ENCODE results near the gene EPOP.

DNA sequence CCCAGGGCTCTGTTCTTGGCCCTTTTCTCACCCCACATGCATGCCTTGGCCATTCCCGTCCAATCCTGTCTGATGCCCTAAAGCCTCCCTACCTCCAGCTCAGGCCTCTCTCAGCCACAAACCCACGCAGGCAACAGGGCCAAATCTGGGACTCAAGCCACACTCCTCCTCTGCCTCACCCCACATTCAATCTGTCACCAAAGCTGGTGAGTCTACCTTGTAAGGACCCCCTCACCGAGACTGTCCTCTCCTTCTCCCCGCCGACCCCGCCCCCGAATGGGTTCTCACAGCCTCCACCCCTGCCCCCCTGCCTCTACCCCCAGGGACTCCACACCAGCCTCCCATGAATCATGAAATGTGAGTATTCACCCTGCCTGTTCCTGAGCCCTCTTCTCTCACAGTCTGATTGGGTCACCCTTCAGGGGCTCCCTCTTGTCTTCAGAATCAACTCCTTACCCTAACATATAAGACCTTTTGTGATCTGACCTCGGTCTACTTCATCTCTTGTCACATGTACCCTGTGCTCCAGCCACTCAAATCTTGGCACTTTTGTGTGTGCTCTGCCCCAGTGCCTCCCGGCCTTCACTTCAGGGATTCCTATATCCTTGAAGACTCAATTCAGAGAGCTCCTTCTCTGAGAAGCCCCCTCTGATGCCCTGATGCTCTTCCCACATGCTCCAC, 10.7 kb downstream of the EPOP start:
- TF ChIP-seq RNF2 (IDR thresholded peaks at IDR 0.05; ENCODE audit: borderline replicate concordance, low read depth, low read length, missing control alignments, poor library complexity, severe bottlenecking): no peak
- no peak for TF ChIP-seq YY1 (IDR thresholded peaks at IDR 0.05; ENCODE audit: low read depth, low read length)
- no peak for TF ChIP-seq POLR2A (IDR thresholded peaks at IDR 0.05; ENCODE audit: control extremely low read depth in 1 of 2, low read depth in 2 of 2, low read length in 2 of 2)
- TF ChIP-seq, protein P1, sequence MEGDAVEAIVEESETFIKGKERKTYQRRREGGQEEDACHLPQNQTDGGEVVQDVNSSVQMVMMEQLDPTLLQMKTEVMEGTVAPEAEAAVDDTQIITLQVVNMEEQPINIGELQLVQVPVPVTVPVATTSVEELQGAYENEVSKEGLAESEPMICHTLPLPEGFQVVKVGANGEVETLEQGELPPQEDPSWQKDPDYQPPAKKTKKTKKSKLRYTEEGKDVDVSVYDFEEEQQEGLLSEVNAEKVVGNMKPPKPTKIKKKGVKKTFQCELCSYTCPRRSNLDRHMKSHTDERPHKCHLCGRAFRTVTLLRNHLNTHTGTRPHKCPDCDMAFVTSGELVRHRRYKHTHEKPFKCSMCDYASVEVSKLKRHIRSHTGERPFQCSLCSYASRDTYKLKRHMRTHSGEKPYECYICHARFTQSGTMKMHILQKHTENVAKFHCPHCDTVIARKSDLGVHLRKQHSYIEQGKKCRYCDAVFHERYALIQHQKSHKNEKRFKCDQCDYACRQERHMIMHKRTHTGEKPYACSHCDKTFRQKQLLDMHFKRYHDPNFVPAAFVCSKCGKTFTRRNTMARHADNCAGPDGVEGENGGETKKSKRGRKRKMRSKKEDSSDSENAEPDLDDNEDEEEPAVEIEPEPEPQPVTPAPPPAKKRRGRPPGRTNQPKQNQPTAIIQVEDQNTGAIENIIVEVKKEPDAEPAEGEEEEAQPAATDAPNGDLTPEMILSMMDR (IDR thresholded peaks at IDR 0.05; ENCODE audit: control extremely low read depth in 1 of 3, insufficient read depth in 1 of 3, low read depth in 1 of 3, low read length in 3 of 3): no peak
- no peak for TF ChIP-seq MAFK (IDR thresholded peaks at IDR 0.05; ENCODE audit: low read depth, low read length)
- no peak for TF ChIP-seq KDM5A (IDR thresholded peaks at IDR 0.05; ENCODE audit: low read length)
